ENCODE data around the gene CAPN2.

DNA sequence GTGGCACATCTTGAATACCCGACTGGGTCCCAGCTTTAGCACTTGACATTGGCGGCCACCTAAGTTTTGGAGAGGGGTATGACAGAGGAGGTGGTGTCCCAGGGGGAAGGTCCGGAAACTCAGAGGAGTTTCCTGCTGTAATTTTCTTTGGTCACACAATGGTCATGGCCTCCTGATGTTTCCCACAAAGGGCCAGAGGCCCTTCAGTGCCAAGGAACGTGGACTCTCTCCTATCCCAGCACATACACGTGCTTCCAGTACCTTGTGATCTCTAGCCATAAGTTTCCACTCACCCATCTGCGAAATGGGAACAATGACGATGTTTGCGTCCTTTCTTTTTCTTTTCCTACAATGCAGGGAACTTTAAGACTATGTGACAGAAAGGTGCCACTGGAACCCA is 13.2 kb downstream of the CAPN2 start:
- TF ChIP-seq YY1 (IDR thresholded peaks at IDR 0.05; ENCODE audit: insufficient read depth, insufficient read length), result no peak
- no peak for TF ChIP-seq ZNF274 (IDR thresholded peaks at IDR 0.05; ENCODE audit: low read depth, low read length)

Measured in NT2/D1 (cell line).